Activated T-helper 1 cell treated with anti-CD3 and anti-CD28 coated beads, Interleukin-2, amount 50 U/mL, for 16 hours (primary cell): ENCODE data around the gene CHEK1.
"Not testable (repeated sequence)": the region's sequence is repeated elsewhere in the genome, so short reads cannot be mapped to it uniquely, and the experiment has no call there.

Experiments used
- DNase-seq, 2 donors: peaks; one replicate each; pipeline ENCODE4 v3.0.0-alpha.2; 2020; ENCODE audit warnings: low read depth in 1 of 2, low spot score in 1 of 2

The CHEK1 gene

DNA sequence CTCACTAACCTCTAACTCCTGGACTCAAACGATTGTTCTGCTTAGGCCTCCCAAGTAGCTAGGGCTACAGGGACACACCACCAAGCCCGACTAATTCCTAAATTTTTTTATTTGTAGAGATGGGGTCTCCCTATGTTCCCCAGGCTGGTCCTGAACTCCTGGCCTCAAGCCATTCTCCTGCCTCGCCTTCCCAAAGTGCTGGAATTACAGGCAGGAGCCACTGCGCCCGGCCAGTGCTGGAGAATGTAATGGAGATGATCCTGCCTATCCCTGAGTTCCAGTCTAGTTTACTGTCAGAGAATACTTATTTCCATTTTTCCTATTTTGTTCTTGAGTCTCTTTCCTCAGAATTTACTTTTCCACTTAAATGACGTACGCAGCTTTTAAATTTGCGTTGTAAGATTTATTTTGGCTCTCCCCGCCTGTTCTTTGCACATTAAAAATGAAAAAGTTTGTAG lies at the start of gene CHEK1:
Gene CHEK1, plus strand, starts transcription at position 408 of the 458 bp plus-strand sequence. CDS start 1,606 bp downstream, outside the sequence.
- DNase-seq, result no peak

DNA sequence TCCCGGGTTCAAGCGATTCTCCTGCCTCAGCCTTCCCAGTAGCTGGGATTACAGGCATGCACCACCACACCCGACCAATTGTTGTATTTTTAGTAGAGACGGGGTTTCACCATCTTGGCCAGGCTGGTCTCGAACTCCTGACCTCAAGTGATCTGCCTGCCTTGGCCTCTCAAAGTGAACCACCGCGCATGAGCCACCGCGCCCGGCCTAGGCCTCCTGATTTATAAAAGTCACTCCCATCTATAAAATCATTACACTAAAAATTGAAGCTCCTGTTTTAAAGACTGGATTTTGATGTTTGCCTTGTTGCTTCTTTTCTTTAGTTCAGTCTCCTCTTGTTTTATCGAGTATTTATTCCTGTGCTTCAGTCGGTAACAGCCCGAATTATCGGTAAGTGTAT lies 47.8 kb upstream of the CHEK1 start:
- not testable (repeated sequence) for DNase-seq

GRCh38 chr11:125578783-125579182 lies 46.2 kb upstream of the CHEK1 start:
- DNase-seq, result no peak

DNA sequence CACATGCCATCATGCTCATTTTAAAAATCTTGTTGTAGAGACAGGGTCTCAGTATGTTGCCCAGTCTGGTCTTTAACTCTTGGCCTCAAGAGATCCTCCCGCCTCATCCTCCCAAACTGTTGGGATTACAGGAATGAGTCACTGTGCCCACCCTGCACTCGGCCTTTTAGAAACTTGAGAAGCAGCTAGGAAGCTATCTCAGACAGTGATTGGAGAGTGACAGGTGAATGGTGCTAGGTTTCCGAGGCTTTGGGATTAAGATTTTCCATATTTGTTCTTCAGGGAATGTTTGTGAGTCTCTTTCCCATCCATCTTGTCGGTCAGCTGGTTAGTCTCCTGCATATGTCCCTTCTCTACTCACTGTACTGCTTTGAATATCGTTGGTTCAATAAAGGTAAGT lies 45.2 kb upstream of the CHEK1 start:
- no peak for DNase-seq

DNA sequence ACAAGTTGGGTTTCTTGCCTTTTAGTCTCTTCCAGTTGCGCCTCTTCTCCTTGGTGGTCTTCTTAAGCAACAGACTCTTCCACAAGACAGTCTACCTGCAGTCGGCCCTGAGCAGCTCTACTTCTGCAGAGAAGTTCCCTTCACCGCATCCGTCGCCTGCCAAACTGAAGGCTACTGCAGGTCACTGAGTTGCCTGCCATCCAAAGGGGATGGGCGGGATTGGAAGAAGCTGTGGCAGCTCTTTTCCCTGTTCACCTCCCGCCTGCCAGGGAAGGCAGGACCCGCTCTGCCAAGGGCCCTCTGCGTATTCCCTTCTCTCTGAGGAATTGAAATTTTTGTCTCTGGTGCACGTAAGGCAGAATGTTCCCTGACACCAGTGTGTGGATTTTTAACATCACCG lies 41.5 kb upstream of the CHEK1 start:
- no peak for DNase-seq

DNA sequence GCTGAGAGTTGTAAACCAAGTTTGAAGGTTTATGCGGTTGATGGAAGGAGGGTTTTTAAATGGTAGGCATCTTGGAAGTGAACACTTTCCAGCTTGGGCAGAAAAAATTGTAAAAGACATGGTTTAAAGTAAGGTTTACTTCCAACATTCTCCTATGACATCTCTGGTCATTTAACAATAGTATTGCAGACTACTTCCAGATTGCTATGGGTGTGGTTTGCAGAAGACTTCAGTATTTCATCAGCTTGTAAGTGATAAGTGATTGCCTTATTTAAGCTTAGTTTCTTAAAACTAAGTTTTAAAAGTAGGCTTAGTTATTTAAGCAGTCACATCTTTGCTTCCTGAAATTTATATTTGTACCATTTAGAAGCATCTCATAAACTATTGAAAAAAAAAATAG lies 39.5 kb upstream of the CHEK1 start:
- no peak for DNase-seq

GRCh38 chr11:125586623-125587022 lies 38.3 kb upstream of the CHEK1 start:
- DNase-seq, result no peak

- no peak for DNase-seq
Observed at GRCh38 chr11:125587480-125587879, 37.5 kb upstream of the CHEK1 start.

GRCh38 chr11:125588505-125588904 lies 36.5 kb upstream of the CHEK1 start:
- DNase-seq, result no peak

DNA sequence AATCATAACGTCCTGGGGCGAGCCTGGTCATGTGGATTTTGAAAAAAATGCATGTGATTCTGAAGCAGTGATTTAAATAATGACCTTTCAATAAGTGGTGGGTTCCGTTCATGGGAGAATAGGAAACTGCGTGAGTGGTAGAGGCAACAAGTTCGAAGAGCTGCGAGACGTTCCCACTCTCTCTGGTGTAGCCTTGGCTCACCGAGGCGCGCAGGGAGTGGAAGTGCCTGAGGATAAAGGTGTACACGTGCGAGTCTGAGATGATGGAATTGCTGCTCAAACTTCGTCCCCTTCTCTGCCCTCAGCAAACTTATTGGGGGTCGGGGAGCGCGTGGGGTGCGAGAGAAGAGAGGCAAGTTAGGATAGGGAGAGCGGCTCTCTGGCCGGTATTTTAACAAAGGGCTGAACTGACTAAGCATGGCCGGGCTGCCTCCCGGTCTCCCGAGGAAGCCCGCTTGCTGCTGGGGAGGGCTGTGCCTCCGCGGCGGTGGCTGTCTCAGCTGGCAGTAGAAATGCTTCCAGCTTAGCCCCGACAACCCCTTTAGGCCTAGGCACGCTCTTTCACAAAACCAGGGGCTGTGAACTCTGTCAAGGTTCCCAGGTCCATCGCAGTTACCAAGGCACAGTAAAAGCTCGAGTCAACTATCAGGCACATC lies 33.2 kb upstream of the CHEK1 start:
- DNase-seq, result peak in 1 of 2 donors; percentile 14

- peak; percentile 95 for DNase-seq
Observed at GRCh38 chr11:125592305-125593113, 32.5 kb upstream of the CHEK1 start, which contains the start of gene STT3A. Gene STT3A (plus strand): TSS chr11:125592852. CDS start chr11:125595916, 3,064 bp downstream.

- no peak for DNase-seq
Observed at GRCh38 chr11:125593114-125593820, 31.7 kb upstream of the CHEK1 start.

DNA sequence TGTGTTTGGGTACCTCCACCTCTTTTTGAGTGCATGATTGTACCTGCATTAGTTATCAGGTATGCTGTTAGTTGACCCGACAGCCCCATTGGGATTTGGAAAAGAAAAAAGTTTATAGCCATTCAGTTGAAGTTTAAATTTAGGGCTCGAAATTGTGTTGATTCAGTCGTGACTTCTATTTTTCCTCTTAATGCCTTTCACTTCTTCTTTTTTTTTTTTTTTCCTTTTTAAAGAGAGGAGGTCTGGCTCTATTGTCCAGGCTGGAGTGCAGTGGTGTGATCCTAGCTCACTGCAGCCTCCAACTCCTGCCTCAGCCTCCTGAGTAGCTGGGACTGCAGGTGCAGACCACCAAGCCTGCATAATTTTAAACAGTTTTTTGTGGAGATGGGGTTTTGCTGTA lies 30.0 kb upstream of the CHEK1 start:
- no peak for DNase-seq

GRCh38 chr11:125600663-125601062 lies 24.3 kb upstream of the CHEK1 start:
- DNase-seq, result no peak

- no peak for DNase-seq
Observed at GRCh38 chr11:125603207-125603606, 21.8 kb upstream of the CHEK1 start.

DNA sequence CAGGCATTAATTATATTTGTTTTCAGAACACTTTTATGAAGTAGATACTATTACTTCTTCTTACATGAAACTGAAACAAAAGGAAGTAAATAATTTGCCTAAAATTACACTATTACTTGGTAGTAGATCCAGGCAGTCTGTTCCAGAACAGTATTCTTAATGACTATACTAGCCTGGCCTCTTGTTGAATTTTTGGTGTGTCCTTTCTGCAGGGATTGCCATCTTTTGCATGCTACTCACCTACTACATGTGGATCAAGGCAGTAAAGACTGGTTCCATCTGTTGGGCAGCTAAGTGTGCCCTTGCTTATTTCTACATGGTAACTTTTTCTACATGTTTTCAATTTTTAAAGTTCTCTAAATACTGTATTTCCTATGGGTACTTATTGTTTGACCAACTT lies 19.5 kb upstream of the CHEK1 start:
- no peak for DNase-seq

GRCh38 chr11:125609545-125609944 lies 15.4 kb upstream of the CHEK1 start:
- no peak for DNase-seq

DNA sequence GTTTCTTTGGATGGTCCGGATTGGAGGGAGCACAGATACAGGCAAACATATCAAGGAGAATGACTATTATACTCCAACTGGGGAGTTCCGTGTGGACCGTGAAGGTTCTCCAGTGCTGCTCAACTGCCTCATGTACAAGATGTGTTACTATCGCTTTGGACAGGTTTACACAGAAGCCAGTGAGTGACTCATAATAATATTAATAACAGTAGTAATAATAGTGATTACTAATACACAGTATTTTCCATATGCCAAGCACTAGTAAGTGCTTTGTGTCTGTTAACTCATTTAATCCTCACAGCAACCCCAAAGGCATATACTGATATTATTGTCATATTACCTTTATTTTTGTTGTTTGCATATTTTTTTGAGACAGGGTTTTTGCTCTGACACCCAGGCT lies 6.6 kb upstream of the CHEK1 start:
- DNase-seq, result no peak

DNA sequence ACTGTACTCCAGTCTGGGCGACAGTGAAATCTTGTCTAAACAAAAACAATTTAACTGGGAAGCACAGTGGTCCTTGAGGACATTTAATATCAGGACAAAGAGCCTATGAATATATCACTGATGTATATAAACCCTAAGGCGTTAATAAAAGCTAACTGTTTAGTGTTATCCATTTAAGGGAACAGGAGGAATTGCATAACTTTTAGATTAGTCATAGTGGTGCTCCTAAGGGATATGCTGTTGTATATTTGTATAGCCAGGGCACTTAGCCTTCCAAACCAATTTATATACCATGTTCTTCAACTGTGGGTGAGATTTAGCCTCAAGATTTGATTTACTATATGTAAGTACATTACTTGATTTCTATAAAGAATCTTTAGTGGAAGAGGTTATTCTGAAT lies 3.0 kb upstream of the CHEK1 start:
- no peak for DNase-seq

- no peak for DNase-seq
Observed at GRCh38 chr11:125623064-125623463, 1.9 kb upstream of the CHEK1 start.

GRCh38 chr11:125625225-125625629 lies 264 bp downstream of the CHEK1 start:
- DNase-seq, result no peak
